ENCODE measurements around the gene KMT2C.
"Not testable (repeated sequence)": the region's sequence is repeated elsewhere in the genome, so short reads cannot be mapped to it uniquely, and the experiment has no call there.

The KMT2C gene

DNA sequence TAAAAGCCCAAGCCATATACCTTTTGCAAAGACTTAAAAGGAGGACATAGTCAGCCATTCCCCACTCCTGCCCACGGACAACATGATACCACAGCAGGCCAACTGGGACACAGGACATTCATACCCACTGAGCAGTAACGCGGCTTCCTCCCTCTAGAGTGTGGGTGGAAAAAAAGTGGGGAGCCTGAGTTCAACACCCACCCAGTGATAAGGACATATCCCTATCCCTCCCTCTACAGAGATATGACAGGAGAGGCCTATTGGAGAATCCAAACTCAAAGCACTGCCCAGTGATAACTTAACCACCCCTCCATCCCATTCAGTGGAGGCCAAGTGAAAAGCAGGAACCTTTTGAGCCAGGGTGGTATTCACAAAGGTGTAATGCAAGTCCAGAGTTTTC lies 148.8 kb downstream of the KMT2C start:
- DNase-seq, result not testable (repeated sequence)

DNA sequence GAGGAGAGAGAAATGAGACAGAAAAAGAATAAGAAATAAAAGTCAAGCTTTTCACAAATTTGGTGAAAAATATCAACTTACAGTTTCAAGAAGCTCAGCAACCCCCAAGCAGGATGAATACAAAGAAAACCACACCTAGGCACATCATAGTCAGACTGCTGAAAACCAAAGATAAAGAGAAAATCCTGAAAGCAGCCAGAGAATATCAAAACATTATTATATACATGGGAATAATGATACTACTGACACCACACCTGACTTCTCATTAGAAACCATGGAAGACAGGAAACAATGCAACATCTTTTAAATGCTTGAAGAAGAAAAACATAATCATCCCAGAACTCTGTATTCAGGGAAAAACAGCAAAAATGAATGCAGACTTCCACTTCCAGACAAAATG lies 149.6 kb downstream of the KMT2C start:
- not testable (repeated sequence) for DNase-seq

DNA sequence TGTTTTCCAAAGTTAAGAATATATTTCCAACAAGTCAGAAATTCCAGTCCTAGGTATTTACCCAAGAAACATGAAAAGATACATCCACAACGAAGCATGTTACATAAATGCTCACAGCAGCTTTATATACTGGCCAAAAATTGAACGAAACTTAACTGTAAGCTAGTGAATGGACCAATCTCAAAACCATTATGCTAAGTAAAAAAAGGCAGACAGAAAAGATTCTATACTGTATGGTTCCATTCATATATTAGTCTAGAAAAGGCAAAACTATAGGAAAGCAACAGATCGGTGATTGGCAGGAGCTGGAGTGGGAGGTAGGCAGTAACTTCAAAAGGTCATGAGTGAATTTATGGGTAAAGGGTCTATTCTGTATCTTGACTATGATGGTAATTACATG lies 150.8 kb downstream of the KMT2C start:
- not testable (repeated sequence) for DNase-seq

GRCh38 chr7:152277687-152278086 lies 158.1 kb downstream of the KMT2C start:
- DNase-seq, result not testable (repeated sequence)

DNA sequence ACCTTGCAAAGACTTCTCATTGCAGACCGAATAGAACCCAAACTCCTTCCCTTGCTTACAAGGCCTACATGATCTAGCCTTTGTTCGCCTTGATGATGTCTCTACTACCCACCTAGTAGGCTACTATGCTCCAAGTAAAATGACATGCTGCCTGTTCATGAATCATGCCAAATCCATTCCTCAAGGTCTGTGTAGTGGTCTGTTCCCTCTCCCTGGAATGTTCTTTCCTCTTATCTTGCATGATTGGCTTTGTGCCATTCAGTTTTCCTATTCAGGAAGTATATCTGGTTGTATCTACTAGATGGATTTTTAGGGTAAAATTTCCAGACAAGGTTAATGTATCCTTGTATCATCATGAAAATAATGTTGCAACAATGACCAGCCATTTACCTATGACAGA lies 165.4 kb downstream of the KMT2C start:
- DNase-seq, result peak; percentile 24

- DNase-seq, result not testable (repeated sequence)
Observed at GRCh38 chr7:152266859-152267258, 168.9 kb downstream of the KMT2C start.

DNA sequence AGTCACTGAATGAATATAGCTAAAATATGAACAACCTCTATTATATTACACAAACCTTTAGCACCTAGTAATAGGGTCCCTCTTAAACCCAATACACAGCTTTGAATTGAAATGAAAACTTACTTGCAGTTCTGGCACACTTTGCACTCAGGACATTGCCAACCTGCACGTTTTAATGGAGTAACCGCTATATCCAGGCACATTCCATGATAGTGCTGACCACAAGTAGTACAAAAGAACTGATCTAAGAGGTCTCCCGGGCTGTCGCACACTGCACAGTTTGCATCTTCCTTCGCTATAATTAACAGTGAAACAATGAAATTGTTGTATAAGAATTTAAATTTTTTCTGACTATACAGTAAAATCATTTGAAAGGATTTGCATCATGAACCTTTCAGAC lies 170.9 kb downstream of the KMT2C start:
- DNase-seq, result not testable (repeated sequence)

- DNase-seq, result not testable (repeated sequence)
Observed at GRCh38 chr7:152262146-152262545, 173.7 kb downstream of the KMT2C start.

DNA sequence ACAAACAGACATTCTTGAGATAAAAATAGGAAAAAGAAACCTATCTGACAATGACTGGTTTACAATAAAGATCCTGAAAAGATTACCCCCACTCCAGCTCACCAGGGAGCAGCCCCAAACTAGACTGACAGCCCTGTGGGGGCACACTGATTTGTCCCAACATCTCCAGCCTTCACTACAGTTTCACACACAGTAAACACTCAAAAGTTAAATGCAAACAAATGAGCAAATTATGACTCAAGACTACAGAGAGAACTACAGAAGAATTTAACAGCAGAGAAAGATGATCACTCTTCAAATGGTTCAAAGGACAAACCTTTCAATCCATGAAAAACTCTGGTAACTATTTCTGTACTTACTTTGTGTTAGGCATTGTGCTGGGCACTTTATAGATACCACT lies 176.2 kb downstream of the KMT2C start:
- DNase-seq, result not testable (repeated sequence)

DNA sequence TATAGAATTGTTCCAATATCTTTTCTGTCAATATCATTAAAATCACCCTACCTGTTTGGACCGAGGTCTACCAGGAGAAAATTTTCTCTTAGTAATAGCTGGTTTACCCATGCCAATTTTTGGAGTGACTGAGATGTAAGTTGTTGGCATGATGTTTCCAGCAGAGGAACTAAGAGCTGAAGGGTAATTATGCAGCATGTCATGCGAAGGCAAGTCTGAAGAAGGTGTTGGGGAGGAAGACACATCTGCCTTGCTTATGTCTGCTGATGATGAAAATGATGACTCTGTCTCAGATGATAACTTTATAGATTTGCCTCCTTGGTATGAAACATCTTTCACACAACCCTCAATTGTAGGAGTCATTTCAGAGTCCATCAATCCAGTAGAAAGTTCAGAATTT lies 188.0 kb downstream of the KMT2C start:
- DNase-seq, result not testable (repeated sequence)

- not testable (repeated sequence) for DNase-seq
Observed at GRCh38 chr7:152245417-152245816, 190.4 kb downstream of the KMT2C start.

DNA sequence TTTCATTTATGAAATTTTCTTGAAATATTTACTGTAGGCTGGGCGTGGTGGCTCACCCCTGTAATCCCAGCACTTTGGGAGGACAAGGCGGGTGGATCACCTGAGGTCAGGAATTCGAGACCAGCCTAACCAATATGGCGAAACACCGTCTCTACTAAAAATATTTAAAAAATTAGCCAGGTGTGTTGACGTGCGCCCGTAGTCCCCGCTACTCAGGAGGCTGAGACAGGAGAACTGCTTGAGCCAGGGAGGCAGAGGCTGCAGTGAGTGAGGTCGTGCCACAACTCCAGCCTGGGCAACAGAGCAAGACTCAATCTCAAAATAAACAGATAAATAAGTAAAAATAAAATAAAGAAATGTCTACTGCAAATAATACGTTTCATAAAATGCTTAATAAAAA lies 192.3 kb downstream of the KMT2C start:
- DNase-seq, result not testable (repeated sequence)

DNA sequence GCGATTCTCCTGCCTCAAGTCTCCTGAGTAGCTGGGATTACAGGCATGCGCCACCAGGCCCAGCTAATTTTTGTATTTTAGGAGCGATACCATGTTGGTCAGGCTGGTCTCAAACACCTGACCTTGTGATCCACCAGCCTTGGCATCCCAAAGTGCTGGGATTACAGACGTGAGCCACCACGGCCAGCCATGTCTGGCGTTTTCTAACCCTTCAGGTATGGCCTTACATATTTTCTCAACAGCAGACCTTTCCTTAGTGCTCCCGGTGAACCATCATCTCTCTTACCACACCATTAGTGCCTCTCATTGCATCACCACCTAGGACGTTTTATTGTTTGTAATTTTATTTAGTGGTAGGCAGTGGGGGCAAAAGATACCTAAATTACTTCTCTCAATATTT lies 194.5 kb downstream of the KMT2C start:
- not testable (repeated sequence) for DNase-seq

DNA sequence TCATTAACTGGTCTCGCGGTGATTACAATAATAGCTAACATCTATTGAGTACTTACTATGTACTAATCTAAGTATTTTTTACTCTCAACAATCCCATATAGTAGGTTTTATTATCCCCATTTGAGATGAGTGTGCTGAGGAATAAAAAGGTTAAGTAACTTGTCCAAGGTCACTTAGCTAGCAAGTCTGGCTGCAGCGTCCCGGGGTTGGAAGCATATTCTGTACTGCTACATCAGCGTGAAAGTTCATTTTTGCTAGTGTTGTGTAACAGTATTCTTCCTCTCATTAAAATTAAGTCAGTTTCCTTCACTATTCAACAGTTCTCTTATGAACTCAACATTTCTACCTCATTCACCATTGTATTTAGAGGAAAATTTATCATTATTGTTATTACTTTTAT lies 199.5 kb downstream of the KMT2C start:
- not testable (repeated sequence) for DNase-seq

DNA sequence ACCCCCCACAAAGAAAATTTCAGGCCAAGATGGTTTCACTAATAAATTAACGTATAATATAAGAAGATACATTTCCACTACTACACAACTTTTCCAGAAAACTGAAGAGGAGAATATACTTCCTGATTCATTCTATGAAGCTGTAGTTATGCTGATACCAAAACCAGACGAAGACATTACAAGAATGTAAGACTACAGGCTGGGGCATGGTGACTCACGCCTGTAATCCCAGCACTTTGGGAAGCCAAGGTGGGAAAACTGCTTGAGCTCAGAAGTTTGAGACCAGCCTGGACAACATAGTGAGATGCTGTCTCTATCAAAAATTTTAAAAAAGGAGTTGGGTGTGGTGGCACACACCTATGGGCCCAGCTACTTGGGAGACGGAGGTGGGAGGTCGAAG lies 201.4 kb downstream of the KMT2C start:
- DNase-seq, result peak; percentile 31

DNA sequence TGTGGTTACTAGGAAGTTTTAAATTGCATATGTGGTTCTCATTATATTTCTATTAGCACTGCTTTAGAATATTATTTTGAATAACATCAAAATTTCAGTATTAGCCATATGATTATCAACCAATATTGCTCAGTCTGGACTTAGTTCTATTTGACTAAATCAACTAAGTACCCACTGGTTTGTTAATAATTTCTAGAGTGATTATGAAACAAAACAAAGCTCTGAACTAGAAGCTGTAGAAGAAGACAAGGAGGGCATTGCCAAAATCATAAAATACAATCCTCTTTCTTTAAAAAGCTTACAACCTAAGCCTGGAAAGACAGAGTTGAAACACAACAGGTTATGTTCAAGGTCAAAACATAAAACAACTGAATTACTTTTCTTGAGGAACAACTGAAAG lies 204.7 kb downstream of the KMT2C start:
- DNase-seq, result no peak

- DNase-seq, result not testable (repeated sequence)
Observed at GRCh38 chr7:152219556-152219955, 216.2 kb downstream of the KMT2C start.

DNA sequence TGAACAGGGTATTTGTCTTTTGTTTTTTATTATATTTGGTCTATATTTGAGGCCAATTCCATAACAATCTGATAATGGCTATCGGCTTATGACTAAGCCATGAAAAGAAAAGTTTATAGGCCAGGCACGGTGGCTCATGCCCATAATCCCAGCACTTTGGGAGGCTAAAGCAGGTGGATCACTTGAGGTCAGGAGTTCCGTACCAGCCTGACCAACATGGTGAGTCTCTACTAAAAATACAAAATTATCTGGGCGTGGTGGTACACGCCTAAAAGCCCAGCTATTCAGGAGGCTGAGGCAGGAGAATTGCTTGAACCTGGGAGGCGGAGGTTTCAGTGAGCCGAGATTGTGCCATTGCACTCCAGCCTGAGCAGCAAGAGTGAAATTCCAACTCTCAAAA lies 227.0 kb downstream of the KMT2C start:
- not testable (repeated sequence) for DNase-seq

DNA sequence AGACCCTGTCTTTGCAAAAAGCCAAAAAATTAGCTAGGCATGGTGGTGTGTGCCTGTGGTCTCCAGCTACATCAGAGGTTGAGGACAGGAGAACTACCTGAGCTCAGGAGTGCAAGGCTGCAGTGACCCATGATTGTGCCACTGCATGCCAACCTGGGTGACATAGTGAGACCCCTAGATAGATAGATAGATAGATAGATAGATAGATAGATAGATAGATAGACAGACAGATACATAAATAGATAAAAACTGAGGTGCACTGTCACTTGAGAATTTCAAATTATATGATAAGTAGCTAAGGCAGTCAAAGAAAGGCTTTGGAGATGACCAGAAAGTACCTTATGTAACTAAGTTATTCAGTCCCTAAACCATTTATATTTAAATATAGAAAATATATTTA lies 231.4 kb downstream of the KMT2C start:
- DNase-seq, result not testable (repeated sequence)

DNA sequence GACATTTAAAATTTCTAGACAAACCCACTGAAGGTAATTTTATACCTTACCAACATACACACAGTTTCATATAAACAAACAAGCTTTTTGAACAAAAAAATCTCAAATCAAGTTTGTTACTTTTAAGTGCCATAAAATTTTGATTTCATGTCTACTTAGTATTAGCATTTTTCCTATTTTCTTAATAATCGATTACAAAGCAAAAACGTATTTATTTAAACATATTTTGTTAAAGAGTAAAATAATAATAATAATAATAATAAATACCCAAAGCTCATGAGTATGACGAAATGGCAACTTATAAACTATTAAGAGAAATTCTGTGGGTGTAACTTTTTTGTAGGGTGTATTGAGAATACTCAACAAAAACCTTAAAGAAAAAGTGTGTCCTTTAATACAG lies 232.7 kb downstream of the KMT2C start:
- DNase-seq, result no peak

DNA sequence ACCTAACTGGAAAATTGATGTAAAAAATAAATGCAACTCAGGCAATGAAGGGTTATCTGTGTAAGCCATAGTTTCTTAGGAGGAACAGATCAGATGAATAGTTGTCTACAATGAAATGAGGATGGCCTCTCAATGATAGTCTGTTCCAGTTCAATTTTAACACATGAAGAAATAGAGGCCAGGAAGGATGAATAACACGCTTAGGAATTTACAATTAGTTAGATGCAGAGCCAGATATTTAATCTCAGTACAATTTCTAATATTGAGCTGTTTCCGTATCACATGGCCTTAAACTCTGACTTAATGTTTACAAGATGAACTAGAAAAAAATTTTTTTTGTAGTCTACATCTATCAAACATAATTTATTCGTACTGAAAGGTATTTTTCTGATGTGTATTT lies 233.7 kb downstream of the KMT2C start:
- peak; percentile 64 for DNase-seq

- no peak for DNase-seq
Observed at GRCh38 chr7:152200395-152200794, 235.4 kb downstream of the KMT2C start.

GRCh38 chr7:152196391-152196790 lies 239.4 kb downstream of the KMT2C start:
- no peak for DNase-seq

- no peak for DNase-seq
Observed at GRCh38 chr7:152193880-152194279, 241.9 kb downstream of the KMT2C start.

DNA sequence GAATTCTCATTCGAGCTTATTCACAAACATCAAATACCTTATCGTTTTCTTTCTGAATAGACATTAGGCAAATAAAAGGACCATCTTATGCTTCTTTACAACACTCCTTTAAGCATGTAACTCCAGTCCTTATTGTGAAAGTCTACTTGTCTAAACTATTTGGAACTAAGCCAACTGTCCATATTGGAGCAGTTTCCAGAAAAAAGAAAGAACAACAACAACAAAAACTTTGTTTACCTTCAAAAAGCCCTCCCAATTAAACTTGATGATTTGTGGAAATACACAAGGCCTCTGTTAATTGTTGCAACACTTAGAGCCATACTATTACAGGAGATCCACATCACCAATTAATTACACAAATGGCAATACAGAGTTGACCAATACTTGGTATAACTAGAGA lies 246.7 kb downstream of the KMT2C start:
- DNase-seq, result no peak

- no peak for DNase-seq
Observed at GRCh38 chr7:152185558-152185957, 250.2 kb downstream of the KMT2C start.

All from EL (cell line).